IMR-90 (cell line): ENCODE results near the gene SEMA4A. TPM values are rescaled to one million over a fixed set of nuclear protein-coding genes. Genes with fewer than 3 reads are reported as not detected.

Source experiments
- ATAC-seq: fragments of 200-7000 bp; cut with Tn5 transposase; 2 replicates; pipeline ENCODE4 v1.9.1; 2020; ENCODE audit warnings: low read depth, mild to moderate bottlenecking, moderate library complexity
- BruUV-seq: library from RNA; stranded (reverse); fragments of 400-500 nt; replicated peaks from 2 replicates; lab custom pipeline; 2021; lab: Mats Ljungman, UMichigan
- CTCF ChIA-PET: fragments of 300-600 bp; formaldehyde crosslinking; extraction: SDS; loops from one replicate; lab custom pipeline; 2021; ENCODE audit warnings: antibody characterized with exemption; lab: Yijun Ruan, JAX
- POLR2A ChIA-PET: fragments of 300-600 bp; sonication (Branson Sonifier 250); formaldehyde crosslinking; loops from one replicate; lab custom pipeline; 2022; ENCODE audit warnings: antibody characterized with exemption; ENCODE audit not compliant: unreplicated experiment; lab: Charles Lee
- DNase-seq: peaks from one replicate; pipeline ENCODE4 v3.0.0; 2013
- H2AFZ ChIP-seq: replicated peaks from 2 replicates; pipeline ENCODE3; 2013; ENCODE audit warnings: low read length, mild to moderate bottlenecking; ENCODE audit not compliant: poor library complexity
- H2AK5ac ChIP-seq: 2 replicates; pipeline ENCODE4 v1.6.1; 2013; ENCODE audit warnings: low read depth, low read length, inconsistent platforms
- H2AK9ac ChIP-seq: replicated peaks from 2 replicates; pipeline ENCODE3; 2013; ENCODE audit warnings: mild to moderate bottlenecking, low read depth, low read length, moderate library complexity; ENCODE audit not compliant: poor library complexity
- H2BK120ac ChIP-seq: 2 replicates; pipeline ENCODE4 v1.6.1; 2013; ENCODE audit warnings: low read depth, low read length, inconsistent platforms
- H2BK15ac ChIP-seq: 3 replicates; pipeline ENCODE4 v1.6.1; 2013; ENCODE audit warnings: low read depth, low read length, inconsistent platforms
- H2BK20ac ChIP-seq: 2 replicates; pipeline ENCODE4 v1.6.1; 2013; ENCODE audit warnings: low read depth, mild to moderate bottlenecking, inconsistent platforms, low read length, moderate library complexity
- H2BK5ac ChIP-seq: 2 replicates; pipeline ENCODE4 v1.6.1; 2013; ENCODE audit warnings: mild to moderate bottlenecking, low read depth, low read length, inconsistent platforms; ENCODE audit not compliant: poor library complexity, severe bottlenecking
- H3K14ac ChIP-seq: replicated peaks from 2 replicates; pipeline ENCODE4 v1.6.1; 2013; ENCODE audit warnings: low read depth, low read length, inconsistent platforms
- H3K18ac ChIP-seq: 2 replicates; pipeline ENCODE4 v1.6.1; 2013; ENCODE audit warnings: low read depth, low read length, control low read depth
- H3K23ac ChIP-seq: 2 replicates; pipeline ENCODE4 v1.6.1; 2013; ENCODE audit warnings: low read depth, low read length, inconsistent platforms
- H3K27ac ChIP-seq: 2 replicates; pipeline ENCODE4 v1.5.1; 2013; ENCODE audit warnings: mild to moderate bottlenecking, control low read depth, low read length; ENCODE audit not compliant: insufficient read depth
- H3K27me3 ChIP-seq: 2 replicates; pipeline ENCODE4 v1.6.1; 2013; ENCODE audit warnings: low read length; ENCODE audit not compliant: control insufficient read depth, insufficient read depth
- H3K36me3 ChIP-seq: 2 replicates; pipeline ENCODE4 v1.6.1; 2013; ENCODE audit warnings: low read length, mixed read lengths; ENCODE audit not compliant: control insufficient read depth, insufficient read depth
- H3K4ac ChIP-seq: 2 replicates; pipeline ENCODE4 v1.6.1; 2013; ENCODE audit warnings: low read depth, low read length, inconsistent platforms
- H3K4me1 ChIP-seq: 2 replicates; pipeline ENCODE4 v1.6.1; 2013; ENCODE audit warnings: low read length, mixed read lengths; ENCODE audit not compliant: control insufficient read depth, insufficient read depth
- H3K4me2 ChIP-seq: 2 replicates; pipeline ENCODE4 v1.6.1; 2013; ENCODE audit warnings: low read depth, mild to moderate bottlenecking, control low read depth, low read length, moderate library complexity
- H3K4me3 ChIP-seq: 2 replicates; pipeline ENCODE4 v1.5.1; 2013; ENCODE audit warnings: low read depth, mild to moderate bottlenecking, control low read depth, low read length, moderate library complexity; ENCODE audit not compliant: insufficient read depth
- H3K56ac ChIP-seq: 2 replicates; pipeline ENCODE4 v1.6.1; 2013; ENCODE audit warnings: low read length, inconsistent platforms; ENCODE audit not compliant: insufficient read depth; ENCODE audit errors: extremely low read depth
- H3K79me1 ChIP-seq, 2 experiments: 2 replicates each; pipeline ENCODE4 v1.6.1; 2013; ENCODE audit warnings: low read length in 2 of 2, inconsistent platforms in 1 of 2, low read depth in 1 of 2
- H3K9ac ChIP-seq: 2 replicates; pipeline ENCODE4 v1.6.1; 2013; ENCODE audit warnings: low read depth, low read length, control low read depth
- H3K9me1 ChIP-seq: 2 replicates; pipeline ENCODE4 v1.6.1; 2013; ENCODE audit warnings: low read length, inconsistent platforms; ENCODE audit not compliant: insufficient read depth
- H3K9me3 ChIP-seq: 2 replicates; pipeline ENCODE4 v1.6.1; 2013; ENCODE audit warnings: low read length; ENCODE audit not compliant: control insufficient read depth, insufficient read depth
- H4K20me1 ChIP-seq: 2 replicates; pipeline ENCODE4 v1.6.1; 2013; ENCODE audit warnings: low read length, inconsistent platforms; ENCODE audit not compliant: insufficient read depth
- H4K5ac ChIP-seq: 2 replicates; pipeline ENCODE4 v1.6.1; 2013; ENCODE audit warnings: mild to moderate bottlenecking, low read depth, low read length, control low read depth
- H4K8ac ChIP-seq, 2 experiments: 2 replicates each; pipeline ENCODE4 v1.6.1; 2013; ENCODE audit warnings: low read depth in 2 of 2, low read length in 2 of 2, control low read depth in 1 of 2, inconsistent platforms in 1 of 2
- H4K91ac ChIP-seq: 2 replicates; pipeline ENCODE4 v1.6.1; 2013; ENCODE audit warnings: low read depth, low read length, inconsistent platforms; ENCODE audit not compliant: insufficient read depth
- CEBPB ChIP-seq: IDR thresholded peaks from 2 replicates; pipeline ENCODE4 v1.6.1; 2012; ENCODE audit warnings: low read depth, low read length, improper control_type of control experiment
- CHD1 ChIP-seq: IDR thresholded peaks from 2 replicates; pipeline ENCODE4 v1.6.1; 2012; ENCODE audit warnings: low read depth, low read length, improper control_type of control experiment
- MAFK ChIP-seq: IDR thresholded peaks from 2 replicates; pipeline ENCODE4 v1.6.1; 2012; ENCODE audit warnings: low read depth, low read length, improper control_type of control experiment
- MAZ ChIP-seq: IDR thresholded peaks from 2 replicates; pipeline ENCODE4 v1.6.1; 2012; ENCODE audit warnings: low read depth, mild to moderate bottlenecking, low read length, improper control_type of control experiment, moderate library complexity, borderline replicate concordance
- POLR2A ChIP-seq: IDR thresholded peaks from 2 replicates; pipeline ENCODE4 v1.6.1; 2012; ENCODE audit warnings: mild to moderate bottlenecking, low read depth, low read length
- RCOR1 ChIP-seq: IDR thresholded peaks from 2 replicates; pipeline ENCODE4 v1.6.1; 2012; ENCODE audit warnings: mild to moderate bottlenecking, low read length, improper control_type of control experiment; ENCODE audit not compliant: insufficient replicate concordance
- SMC3 ChIP-seq: fragments of 150-350 bp; IDR thresholded peaks from 2 replicates; pipeline ENCODE4 v1.6.1; 2016; ENCODE audit warnings: low read depth, mild to moderate bottlenecking, antibody characterized with exemption, low read length, moderate library complexity
- WGBS, 2 experiments: methylation state at CpG; one replicate each; pipeline versions ENCODE4 v1.1.5 to v1.1.7; 2013; ENCODE audit warnings: missing lambda C conversion rate in 2 of 2; ENCODE audit not compliant: insufficient read length in 1 of 2; ENCODE audit errors: extremely low coverage in 2 of 2; 5-methylcytosine and 5-hydroxymethylcytosine counted together
- dilution Hi-C: fragments of 300-500 bp; cut with HindIII; formaldehyde crosslinking; loops from one replicate; pipeline ENCODE4 v1.14.3; 2018; ENCODE audit warnings: low sequenced_read_pairs; ENCODE audit not compliant: unreplicated experiment
- in situ Hi-C: fragments of 300-500 bp; cut with MboI; formaldehyde crosslinking; loops from 3 replicates; pipeline ENCODE4 v1.14.3; 2019; ENCODE audit warnings: low sequenced_read_pairs, inconsistent platforms, mixed read lengths
- intact Hi-C: fragments of 100-400 bp; cut with micrococcal nuclease; formaldehyde crosslinking; loops from 2 replicates; pipeline ENCODE4 v1.10.0; 2022
- polyA plus RNA-seq, 3 experiments: library from polyadenylated mRNA; depleted of rRNA; stranded (reverse); fragments of >200 nt; gene quantifications; 2 replicates each; pipeline ENCODE4 v1.2.3, GENCODE V29; 2012; ENCODE audit warnings: low replicate concordance in 1 of 3
- total RNA-seq: library from RNA; depleted of rRNA; stranded (reverse); fragments of >200 nt; gene quantifications from 2 replicates; pipeline ENCODE4 v1.2.3, GENCODE V29; 2012

Gene SEMA4A
- total and polyA plus RNA-seq, 2 of the 4 experiments (the other 2 are of a cell fraction) = 0.18 to 0.86 TPM

DNA sequence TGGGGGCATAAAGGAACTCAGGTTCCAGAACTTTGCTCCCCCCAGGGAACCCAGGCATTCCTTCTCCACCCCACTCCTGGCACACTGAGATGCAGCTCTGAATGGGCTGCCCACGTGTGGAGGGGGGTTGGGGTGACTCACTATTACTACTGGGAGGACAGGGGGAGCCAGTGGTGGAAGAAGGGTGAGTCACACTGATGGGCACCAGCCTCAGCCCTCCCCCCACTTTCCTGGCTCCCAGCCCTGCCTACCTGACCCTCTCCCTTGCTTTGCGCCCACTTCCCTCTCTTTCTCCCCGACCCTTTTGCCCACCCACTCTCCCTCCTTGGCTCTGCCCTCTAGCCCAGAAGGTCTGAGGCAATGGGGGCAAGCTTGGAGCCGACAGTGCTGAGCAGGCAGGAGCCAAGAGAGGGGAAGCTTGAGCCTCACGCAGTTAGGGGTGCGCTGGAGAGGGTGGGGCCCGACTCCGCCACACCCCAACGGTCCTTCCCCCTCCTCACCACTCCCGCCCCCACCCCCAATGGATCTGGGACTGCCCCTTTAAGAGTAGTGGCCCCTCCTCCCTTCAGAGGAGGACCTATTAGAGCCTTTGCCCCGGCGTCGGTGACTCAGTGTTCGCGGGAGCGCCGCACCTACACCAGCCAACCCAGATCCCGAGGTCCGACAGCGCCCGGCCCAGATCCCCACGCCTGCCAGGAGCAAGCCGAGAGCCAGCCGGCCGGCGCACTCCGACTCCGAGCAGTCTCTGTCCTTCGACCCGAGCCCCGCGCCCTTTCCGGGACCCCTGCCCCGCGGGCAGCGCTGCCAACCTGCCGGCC, 39.1 kb upstream of the SEMA4A start, which contains the start of gene LMNA (continued):
- no peak for TF ChIP-seq CHD1
- TF ChIP-seq CEBPB = no peak
- peak; percentile 44 for TF ChIP-seq RCOR1

DNA sequence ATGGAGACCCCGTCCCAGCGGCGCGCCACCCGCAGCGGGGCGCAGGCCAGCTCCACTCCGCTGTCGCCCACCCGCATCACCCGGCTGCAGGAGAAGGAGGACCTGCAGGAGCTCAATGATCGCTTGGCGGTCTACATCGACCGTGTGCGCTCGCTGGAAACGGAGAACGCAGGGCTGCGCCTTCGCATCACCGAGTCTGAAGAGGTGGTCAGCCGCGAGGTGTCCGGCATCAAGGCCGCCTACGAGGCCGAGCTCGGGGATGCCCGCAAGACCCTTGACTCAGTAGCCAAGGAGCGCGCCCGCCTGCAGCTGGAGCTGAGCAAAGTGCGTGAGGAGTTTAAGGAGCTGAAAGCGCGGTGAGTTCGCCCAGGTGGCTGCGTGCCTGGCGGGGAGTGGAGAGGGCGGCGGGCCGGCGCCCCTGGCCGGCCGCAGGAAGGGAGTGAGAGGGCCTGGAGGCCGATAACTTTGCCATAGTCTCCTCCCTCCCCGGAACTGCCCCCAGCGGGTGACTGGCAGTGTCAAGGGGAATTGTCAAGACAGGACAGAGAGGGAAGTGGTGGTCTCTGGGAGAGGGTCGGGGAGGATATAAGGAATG, 38.4 kb upstream of the SEMA4A start:
- Histone ChIP-seq H3K79me1 (peaks cover 4 to 41% of the 10 kb centered on the region in 2 experiments; a peak in 3 of 4 replicates), H3K9me3 (no peaks in the 10 kb centered on the region), H3K4me3 (peak overlapping the region; percentile 98), H4K5ac (peak overlapping the region; percentile 89), H3K4me1 (peaks cover 19% of the 10 kb centered on the region), H3K27me3 (no peaks in the 10 kb centered on the region), H2AFZ (peak overlapping the region; percentile 95), H2BK120ac (peak overlapping the region; percentile 22; the same call in 1 of the 2 replicates), H3K18ac (peak overlapping the region; percentile 94), H3K9me1 (peaks cover 17% of the 10 kb centered on the region), H3K4me2 (peak overlapping the region; percentile 91), H4K91ac (peak overlapping the region; percentile 76), H2BK20ac (no peak overlapping the region), H3K56ac (peak overlapping the region; percentile 92), H2AK9ac (peak overlapping the region; percentile 97), H2AK5ac (peak overlapping the region; percentile 98), H3K27ac (peak overlapping the region; percentile 96), H2BK15ac (no peak overlapping the region), H3K9ac (peak overlapping the region; percentile 99), H3K4ac (peak overlapping the region; percentile 97), H4K8ac (peak overlapping the region; percentile 11 to 30; a peak in 3 of 4 replicates), H3K23ac (peak overlapping the region; percentile 96), H3K14ac (peak overlapping the region; percentile 93), H4K20me1 (peaks cover 52% of the 10 kb centered on the region), H2BK5ac (peak overlapping the region; percentile 97), H3K36me3 (peaks cover 7% of the 10 kb centered on the region)
- POLR2A ChIA-PET = interaction anchor here (0.6 to 1.3 kb wide), 2 partner anchors 14 to 27 kb away, joined by 8 to 9 read pairs; no protein-coding TSS in a partner anchor
- ATAC-seq (no peak; the same call in 1 of the 2 replicates), DNase-seq (no peak)
- TF ChIP-seq MAFK (no peak), POLR2A (peak; percentile 73), CHD1 (peak; percentile 97), SMC3 (no peak), MAZ (0 out of 2 replicates have a peak, but pooled peaks have one; percentile 24)
- no TSS peak for BruUV-seq
- 0% methylated on average over 16 of the region's 49 CpGs; no CpG with 5 or more reads in 1 of the 2 experiments for whole genome bisulfite sequencing, 2 experiments
- in situ Hi-C loops = no loop called here
- dilution Hi-C loops = no loop called here
- CTCF ChIA-PET = interaction anchor here (1.0 kb wide), 2 partner anchors 12 to 18 kb away, joined by 3 read pairs; no protein-coding TSS in a partner anchor
- intact Hi-C loops = loop anchor here (1.0 to 2.0 kb wide), 3 partner anchors 8 to 16 kb away; no protein-coding TSS in a partner anchor
